Fibroblast of mammary gland (primary cell): ENCODE results near the gene MST1R.
A peak's percentile ranks its signal among the peaks of the same experiment; 100 is the strongest.

ENCODE experiments used
- DNase-seq: peaks from one replicate; pipeline ENCODE4 v3.0.0-alpha.2; 2010; ENCODE audit warnings: low read depth
- H3K4me3 ChIP-seq: 2 replicates; pipeline ENCODE4 v1.5.1; 2011; ENCODE audit warnings: low read depth, mild to moderate bottlenecking, low read length, moderate library complexity; ENCODE audit not compliant: control insufficient read depth
- TF ChIP-seq, protein P1 (sequence below): conservative IDR thresholded peaks from 2 replicates; pipeline ENCODE4 v1.5.1; 2011; ENCODE audit warnings: low read depth, low read length, inconsistent platforms; ENCODE audit not compliant: control insufficient read depth, insufficient read depth

Gene MST1R

DNA sequence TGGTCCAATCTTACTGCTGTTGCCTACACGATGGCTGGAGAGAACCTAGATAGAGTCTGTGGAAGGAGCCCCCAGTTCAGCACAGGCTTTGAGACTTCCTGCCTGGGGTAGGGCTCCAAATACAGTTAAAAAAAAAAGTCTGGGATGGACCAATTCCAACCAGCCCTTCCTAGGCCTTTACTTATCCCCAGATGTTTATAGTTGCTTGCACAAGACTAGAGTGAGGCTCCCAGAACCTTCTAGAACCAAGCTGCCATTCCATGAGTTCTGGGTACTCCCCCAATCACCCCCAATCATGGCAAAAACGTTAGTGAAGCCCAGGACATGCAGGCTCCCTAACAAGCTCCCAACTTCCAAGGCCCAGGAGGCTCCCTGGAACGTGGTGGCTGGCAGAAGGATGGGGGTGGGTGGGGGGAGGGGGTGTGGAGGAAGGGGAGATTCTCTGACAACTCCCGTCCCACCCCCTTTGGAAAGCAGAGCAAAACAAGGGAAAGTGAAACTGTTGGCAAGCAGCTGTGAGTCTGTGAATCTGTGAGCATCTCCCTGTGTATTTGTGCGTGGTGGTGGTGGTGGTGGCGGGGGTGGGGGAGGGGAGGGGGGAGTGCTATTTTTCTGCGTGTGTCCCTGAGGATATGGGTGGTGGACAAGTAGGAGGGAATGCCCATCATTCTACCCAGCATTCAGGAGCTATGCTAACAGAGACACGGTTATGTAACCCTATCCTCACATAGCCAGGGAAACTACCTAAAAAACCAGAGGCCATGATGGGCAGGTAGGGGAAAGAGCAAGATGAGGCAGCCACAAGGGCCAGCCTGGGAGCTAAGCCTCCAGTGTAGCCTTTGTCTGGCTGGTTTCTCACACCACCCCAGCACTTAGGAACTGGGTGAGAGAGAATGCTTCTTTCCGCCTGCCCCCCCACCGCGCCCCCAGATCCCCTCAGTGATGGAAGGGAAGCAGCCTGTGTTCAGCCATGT lies 2.0 kb downstream of the MST1R start:
- TF ChIP-seq, protein P1, sequence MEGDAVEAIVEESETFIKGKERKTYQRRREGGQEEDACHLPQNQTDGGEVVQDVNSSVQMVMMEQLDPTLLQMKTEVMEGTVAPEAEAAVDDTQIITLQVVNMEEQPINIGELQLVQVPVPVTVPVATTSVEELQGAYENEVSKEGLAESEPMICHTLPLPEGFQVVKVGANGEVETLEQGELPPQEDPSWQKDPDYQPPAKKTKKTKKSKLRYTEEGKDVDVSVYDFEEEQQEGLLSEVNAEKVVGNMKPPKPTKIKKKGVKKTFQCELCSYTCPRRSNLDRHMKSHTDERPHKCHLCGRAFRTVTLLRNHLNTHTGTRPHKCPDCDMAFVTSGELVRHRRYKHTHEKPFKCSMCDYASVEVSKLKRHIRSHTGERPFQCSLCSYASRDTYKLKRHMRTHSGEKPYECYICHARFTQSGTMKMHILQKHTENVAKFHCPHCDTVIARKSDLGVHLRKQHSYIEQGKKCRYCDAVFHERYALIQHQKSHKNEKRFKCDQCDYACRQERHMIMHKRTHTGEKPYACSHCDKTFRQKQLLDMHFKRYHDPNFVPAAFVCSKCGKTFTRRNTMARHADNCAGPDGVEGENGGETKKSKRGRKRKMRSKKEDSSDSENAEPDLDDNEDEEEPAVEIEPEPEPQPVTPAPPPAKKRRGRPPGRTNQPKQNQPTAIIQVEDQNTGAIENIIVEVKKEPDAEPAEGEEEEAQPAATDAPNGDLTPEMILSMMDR, result no peak
- DNase-seq, result peak; percentile 15
- H3K4me3 ChIP-seq, result no peak overlapping the region

DNA sequence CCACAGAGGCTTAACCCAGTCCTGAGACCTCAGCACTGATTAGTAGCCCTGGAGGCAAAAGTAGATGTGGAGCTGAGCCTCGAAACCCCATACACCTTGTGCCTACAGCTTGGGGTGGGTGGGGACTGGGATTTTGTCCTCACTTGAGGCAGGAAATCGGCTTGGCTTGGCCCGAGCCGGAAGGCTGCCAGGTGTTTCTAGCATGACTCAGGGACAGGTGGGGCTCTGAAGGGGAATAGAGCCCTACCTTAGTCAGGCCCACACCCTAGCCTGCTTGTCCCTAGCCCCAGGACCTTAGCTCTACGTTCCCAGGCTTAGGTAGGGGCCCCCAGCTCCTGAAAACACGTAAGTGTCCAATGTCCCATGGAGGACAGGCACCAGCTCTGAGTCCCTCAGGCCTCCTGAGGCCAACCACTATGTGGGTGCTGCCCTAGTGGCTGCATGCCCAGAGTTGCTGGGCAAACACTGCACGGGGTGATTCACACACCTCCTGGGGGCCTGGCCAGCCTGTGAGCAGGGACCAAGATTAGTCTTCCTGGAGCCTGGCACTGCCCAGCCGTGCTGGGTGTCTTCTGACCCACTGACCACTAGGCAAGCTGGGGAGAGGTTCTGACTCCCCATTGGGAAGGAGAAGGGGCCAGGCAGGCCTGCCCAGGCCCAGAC lies 3.1 kb downstream of the MST1R start:
- peak; percentile 8 for DNase-seq
- no peak overlapping the region for H3K4me3 ChIP-seq
- TF ChIP-seq, protein P1, result no peak

DNA sequence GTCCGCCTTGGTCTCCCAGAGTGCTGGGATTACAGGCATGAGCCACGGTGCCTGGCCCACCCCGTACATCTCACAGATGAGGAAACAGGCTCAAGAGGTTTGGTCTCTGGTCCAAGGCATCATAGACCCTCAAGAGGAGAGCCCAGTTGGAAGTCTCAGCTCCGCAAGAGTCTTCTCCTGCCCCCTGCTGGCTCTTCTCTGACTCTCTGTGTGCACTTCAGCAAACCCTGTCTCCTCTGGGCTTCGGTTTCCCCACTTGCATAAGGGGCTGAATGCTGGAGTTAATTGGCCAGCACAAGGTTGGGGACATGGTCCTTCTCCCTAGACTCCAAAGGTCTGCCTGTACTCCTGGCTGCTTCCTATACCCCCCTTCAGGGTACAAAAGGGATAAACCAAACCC lies 3.9 kb downstream of the MST1R start:
- DNase-seq, result peak; percentile 17
- H3K4me3 ChIP-seq, result no peak overlapping the region
- TF ChIP-seq, protein P1, result peak; percentile 27

DNA sequence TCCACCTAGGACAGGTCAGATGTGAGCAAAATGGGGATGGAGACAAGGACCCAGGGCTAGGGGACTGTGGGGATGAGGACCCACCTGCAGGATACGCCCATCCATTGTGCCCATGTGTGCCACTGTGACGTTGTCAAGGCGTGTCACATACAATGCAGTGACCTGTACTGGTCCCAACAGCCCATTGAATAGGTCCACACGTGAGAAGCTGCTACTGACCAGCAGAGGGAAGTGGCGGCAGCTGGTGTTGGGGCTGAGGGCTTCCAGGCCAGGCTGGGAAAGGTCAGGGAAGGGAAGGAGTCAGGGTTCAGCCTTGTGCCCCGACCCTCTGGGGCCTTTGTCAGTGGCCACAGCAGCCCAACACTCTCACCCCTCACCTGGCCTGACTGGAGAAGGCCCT lies 4.7 kb downstream of the MST1R start:
- DNase-seq, result no peak
- H3K4me3 ChIP-seq, result no peak overlapping the region
- TF ChIP-seq, protein P1, result no peak

DNA sequence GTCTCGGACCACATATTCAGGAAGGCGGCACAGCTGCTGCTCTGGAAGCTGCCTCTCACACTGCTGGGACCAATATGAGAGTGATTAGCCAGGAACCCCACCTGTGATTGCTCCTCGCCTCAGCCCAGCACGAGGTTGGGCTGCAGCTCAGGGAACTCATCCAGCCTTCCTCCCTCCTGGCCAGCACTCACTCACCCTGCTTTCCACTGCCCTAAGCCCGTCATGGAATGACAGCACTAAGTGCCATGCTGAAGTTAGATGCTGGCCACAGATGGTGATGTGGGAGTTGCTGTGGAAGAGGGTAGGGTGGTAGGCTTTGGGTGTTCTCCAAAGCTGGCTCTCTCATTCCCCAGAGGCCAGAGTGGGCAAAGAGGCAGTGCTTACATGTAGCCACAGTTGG lies 7.3 kb downstream of the MST1R start:
- no peak for DNase-seq
- TF ChIP-seq, protein P1, result no peak
- no peak overlapping the region for H3K4me3 ChIP-seq

DNA sequence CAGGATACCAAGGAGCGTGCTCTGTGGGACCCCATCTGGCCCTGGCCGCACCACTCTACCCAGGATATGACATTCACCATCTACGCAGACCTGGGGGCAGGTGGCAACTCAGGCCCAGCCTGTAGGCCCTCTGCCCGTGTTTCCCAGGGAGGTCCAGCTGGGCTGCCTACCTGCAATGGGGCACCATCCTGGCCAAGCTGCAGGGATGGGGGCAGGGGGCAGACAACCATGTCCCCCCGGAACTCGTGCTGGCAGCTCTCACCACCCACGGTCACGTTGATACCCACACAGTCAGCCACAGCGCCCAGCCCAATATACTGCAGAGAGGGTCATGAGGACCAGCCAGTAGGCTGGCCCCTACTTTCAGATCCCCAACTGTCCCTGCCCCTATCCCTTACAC lies 7.9 kb downstream of the MST1R start:
- DNase-seq, result no peak
- TF ChIP-seq, protein P1, result no peak
- no peak overlapping the region for H3K4me3 ChIP-seq
